Measurements from ENCODE around the gene LPCAT1. TPM values are rescaled to one million over a fixed set of nuclear protein-coding genes. Genes with fewer than 3 reads are reported as not detected.
"Not testable (repeated sequence)": the region's sequence is repeated elsewhere in the genome, so short reads cannot be mapped to it uniquely, and the experiment has no call there.

LPCAT1 gene
- total RNA-seq, 1 experiment from 2014 or later: 59.8 TPM

GRCh38 chr5:1505506-1506241 lies 18.1 kb downstream of the LPCAT1 start:
- Histone ChIP-seq H3K9me3 (ENCODE audit: control insufficient read depth, insufficient read depth, low read depth, low read length) (no peaks in the 10 kb centered on the region), H3K4me3 (ENCODE audit: low read depth in 2 of 2, low read length in 2 of 2) (no peak overlapping the region), H3K27me3 (ENCODE audit: control insufficient read depth, insufficient read depth, low read length) (no peaks in the 10 kb centered on the region), H3K36me3 (ENCODE audit: control insufficient read depth, insufficient read depth, low read length) (no peaks in the 10 kb centered on the region; the same call in 1 of the 2 replicates), H3K4me1 (ENCODE audit: control insufficient read depth, insufficient read depth, low read length) (no peaks in the 10 kb centered on the region), H3K27ac (ENCODE audit: low read length) (no peak overlapping the region)
- BruUV-seq (replicated peaks): no TSS peak
- TF ChIP-seq POLR2AphosphoS5 (IDR thresholded peaks at IDR 0.05; ENCODE audit: low read depth, low read length): no peak
- TF ChIP-seq REST (IDR thresholded peaks at IDR 0.05; ENCODE audit: insufficient read depth in 1 of 2, low read depth in 2 of 2, low read length in 1 of 2): no peak
- no peak for TF ChIP-seq SIN3A (IDR thresholded peaks at IDR 0.05; ENCODE audit: borderline replicate concordance, insufficient read depth, low read depth, low read length)
- no peak for TF ChIP-seq CTCF (IDR thresholded peaks at IDR 0.05)
- no peak for TF ChIP-seq TCF7L2 (IDR thresholded peaks at IDR 0.05; ENCODE audit: low read depth, low read length)
- in situ Hi-C loops (cut with HindIII; ENCODE audit: low pct_unique_long_range_greater_than_20kb, low sequenced_read_pairs): no loop called here
- POLR2A ChIA-PET: no interaction called here
- ATAC-seq (no peak), DNase-seq (ENCODE audit: low read depth, low spot score) (no peak)
- intact Hi-C loops (cut with micrococcal nuclease; ENCODE audit: unreplicated experiment): no loop called here
- CTCF ChIA-PET: no interaction called here

- H3K27ac ChIP-seq (ENCODE audit: low read length); H3K4me3 ChIP-seq (ENCODE audit: low read depth in 2 of 2, low read length in 2 of 2); intact Hi-C loops (cut with micrococcal nuclease; ENCODE audit: unreplicated experiment); ATAC-seq; POLR2A ChIA-PET; DNase-seq (ENCODE audit: low read depth, low spot score); H3K9me3 ChIP-seq (ENCODE audit: control insufficient read depth, insufficient read depth, low read depth, low read length); BruUV-seq (replicated peaks); in situ Hi-C loops (cut with HindIII; ENCODE audit: low pct_unique_long_range_greater_than_20kb, low sequenced_read_pairs); H3K27me3 ChIP-seq (ENCODE audit: control insufficient read depth, insufficient read depth, low read length); H3K36me3 ChIP-seq (ENCODE audit: control insufficient read depth, insufficient read depth, low read length); H3K4me1 ChIP-seq (ENCODE audit: control insufficient read depth, insufficient read depth, low read length); CTCF ChIA-PET: not testable (repeated sequence)
These were observed 18.7 kb downstream of the LPCAT1 start for GRCh38 chr5:1505089-1505488.

- intact Hi-C loops (cut with micrococcal nuclease; ENCODE audit: unreplicated experiment) (no loop called here), in situ Hi-C loops (cut with HindIII; ENCODE audit: low pct_unique_long_range_greater_than_20kb, low sequenced_read_pairs) (no loop called here)
- no peaks in the 10 kb centered on the region for H3K36me3 ChIP-seq (ENCODE audit: control insufficient read depth, insufficient read depth, low read length)
- no peaks in the 10 kb centered on the region for H3K4me1 ChIP-seq (ENCODE audit: control insufficient read depth, insufficient read depth, low read length)
- no peak overlapping the region for H3K4me3 ChIP-seq (ENCODE audit: low read depth in 2 of 2, low read length in 2 of 2)
- ChIA-PET CTCF (no interaction called here), POLR2A (no interaction called here)
- no peaks in the 10 kb centered on the region for H3K9me3 ChIP-seq (ENCODE audit: control insufficient read depth, insufficient read depth, low read depth, low read length)
- no peak overlapping the region for H3K27ac ChIP-seq (ENCODE audit: low read length)
- ATAC-seq (no peak), DNase-seq (ENCODE audit: low read depth, low spot score) (no peak)
- H3K27me3 ChIP-seq (ENCODE audit: control insufficient read depth, insufficient read depth, low read length): no peaks in the 10 kb centered on the region
- TF ChIP-seq TCF7L2 (IDR thresholded peaks at IDR 0.05; ENCODE audit: low read depth, low read length) (no peak), CTCF (IDR thresholded peaks at IDR 0.05) (no peak), POLR2AphosphoS5 (IDR thresholded peaks at IDR 0.05; ENCODE audit: low read depth, low read length) (no peak), SIN3A (IDR thresholded peaks at IDR 0.05; ENCODE audit: borderline replicate concordance, insufficient read depth, low read depth, low read length) (no peak), REST (IDR thresholded peaks at IDR 0.05; ENCODE audit: insufficient read depth in 1 of 2, low read depth in 2 of 2, low read length in 1 of 2) (no peak)
- BruUV-seq (replicated peaks): no TSS peak
These were observed 19.1 kb downstream of the LPCAT1 start for GRCh38 chr5:1504617-1505016.

Data from Panc1 (cell line).